ENCODE measurements around the gene KLK14.

Gene KLK14

GRCh38 chr19:51040151-51040550 is 42.5 kb downstream of the KLK14 start:
- no peak for FAIRE-seq

DNA sequence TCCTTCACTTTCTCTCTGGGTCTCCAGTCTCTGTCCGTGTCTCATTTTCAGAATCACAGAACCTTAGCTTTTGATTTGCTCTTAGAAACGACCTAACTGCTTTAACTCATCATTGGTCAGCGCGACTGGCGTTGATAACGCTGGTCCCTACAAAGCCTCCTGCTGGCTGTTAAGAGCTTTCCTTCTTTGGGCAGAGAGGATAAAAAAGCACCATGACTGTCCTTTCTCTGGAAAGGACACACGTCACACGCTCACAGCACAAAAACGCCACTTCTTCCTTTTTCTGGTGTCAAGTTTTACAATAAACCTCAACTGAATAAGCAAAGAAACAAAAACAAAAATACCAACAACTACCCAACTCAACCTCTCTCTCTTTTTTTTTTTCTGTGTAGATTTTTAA is 46.2 kb downstream of the KLK14 start:
- no peak for FAIRE-seq

DNA sequence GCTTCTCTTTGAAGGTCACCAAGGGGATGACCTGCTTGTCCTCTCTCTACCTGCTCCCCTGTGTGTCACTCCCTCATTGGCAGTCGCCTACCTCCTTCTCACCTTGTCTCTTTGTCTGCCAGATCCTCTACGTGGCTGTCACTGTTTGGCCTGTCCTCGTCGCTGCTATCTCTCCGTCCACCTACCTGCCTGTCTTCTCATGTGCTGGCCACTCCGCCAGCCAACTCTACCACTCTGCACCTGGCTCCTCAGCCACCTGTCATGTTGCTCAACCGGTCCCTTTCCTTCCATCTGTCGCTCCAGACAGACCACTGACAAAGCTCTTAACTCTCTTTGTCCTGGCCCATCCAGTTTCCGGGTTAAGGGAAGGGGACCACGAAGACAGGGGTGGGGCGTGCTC is 48.0 kb downstream of the KLK14 start, which contains the start of gene KLK12:
Gene KLK12, minus strand, starts transcription at position 299 of the 400 bp plus-strand sequence. CDS start 381 bp downstream, outside the sequence.
- FAIRE-seq = no peak

DNA sequence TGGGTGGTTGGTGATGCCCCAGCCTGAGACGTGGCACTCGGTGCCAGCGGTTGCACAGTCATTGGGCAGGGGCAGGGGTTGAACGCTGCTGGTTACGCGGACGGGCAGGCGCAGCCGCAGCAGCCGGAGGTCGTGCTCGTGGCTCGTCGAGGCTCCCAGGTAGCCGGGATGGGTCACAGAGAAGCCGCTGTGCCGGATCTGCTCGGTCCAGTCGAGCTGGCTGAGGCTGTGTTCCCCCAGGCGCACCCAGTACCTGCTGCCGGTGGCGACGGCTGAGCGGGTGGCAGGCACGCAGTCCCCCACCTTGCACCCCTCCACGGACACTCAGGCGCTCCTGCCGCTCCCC is 50.8 kb downstream of the KLK14 start:
- no peak for FAIRE-seq

DNA sequence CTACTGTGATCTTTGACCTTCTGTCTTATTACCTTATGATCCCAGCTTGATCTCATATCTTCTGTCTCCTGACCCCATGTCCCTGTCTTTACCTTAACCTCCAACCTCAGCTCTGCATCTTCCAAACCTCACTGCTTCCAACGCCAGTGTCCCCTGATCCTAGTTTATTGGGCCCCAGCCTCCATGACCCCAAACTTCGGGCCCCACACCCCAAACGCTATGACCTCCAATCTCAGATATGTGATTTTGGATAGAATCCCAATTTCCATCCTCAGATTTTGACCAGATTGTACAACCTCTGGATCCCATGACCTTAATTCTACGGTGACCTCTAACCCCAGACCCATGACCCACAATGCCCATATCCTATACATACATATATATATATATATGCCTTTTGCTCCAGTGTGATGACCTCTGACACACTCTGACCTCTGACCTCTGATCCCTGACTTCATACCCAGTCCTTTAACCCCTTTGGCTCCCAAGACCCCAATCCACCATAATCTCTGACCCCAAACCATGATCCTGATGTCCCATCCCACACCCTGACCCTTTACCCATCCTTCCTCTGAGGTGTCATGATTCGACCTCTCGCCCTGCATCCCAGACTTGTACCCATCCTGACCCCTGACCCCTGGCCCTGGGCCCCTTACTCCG is 51.3 kb downstream of the KLK14 start:
- no peak for FAIRE-seq

GRCh38 chr19:51030631-51031030 is 52.1 kb downstream of the KLK14 start:
- FAIRE-seq = no peak

DNA sequence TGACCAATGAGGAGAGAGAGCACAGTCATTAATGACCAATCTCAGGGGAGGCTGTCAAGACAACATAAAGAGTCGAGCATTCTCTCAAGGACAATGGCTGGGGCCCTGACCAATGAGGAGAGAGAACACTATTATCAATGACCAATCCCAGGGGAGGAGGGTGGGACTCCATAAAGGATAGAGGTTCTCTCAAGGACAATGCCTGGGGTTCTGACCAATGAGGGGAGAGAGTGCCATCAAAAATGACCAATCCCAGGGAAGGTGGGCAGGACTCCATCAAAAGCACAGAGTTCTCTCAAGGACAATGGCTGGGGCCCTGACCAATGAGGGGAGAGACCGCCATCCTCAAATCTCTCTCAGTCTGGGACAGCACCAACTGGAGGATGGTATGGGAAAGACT is 53.0 kb downstream of the KLK14 start:
- no peak for FAIRE-seq

All from islet of Langerhans (tissue), 1 donor.